Kidney capillary endothelial cell (primary cell): ENCODE measurements around the gene C22orf15.
A peak's percentile ranks its signal among the peaks of the same experiment; 100 is the strongest.
"Not testable (repeated sequence)": the region's sequence is repeated elsewhere in the genome, so short reads cannot be mapped to it uniquely, and the experiment has no call there.

Experiments
- DNase-seq: peaks from one replicate; pipeline ENCODE4 v3.0.0-alpha.2; 2018; ENCODE audit warnings: low spot score

The C22orf15 gene, protein sequence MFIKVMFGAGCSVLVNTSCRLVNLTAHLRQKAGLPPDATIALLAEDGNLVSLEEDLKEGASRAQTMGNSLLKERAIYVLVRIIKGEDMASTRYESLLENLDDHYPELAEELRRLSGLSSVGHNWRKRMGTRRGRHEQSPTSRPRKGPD

DNA sequence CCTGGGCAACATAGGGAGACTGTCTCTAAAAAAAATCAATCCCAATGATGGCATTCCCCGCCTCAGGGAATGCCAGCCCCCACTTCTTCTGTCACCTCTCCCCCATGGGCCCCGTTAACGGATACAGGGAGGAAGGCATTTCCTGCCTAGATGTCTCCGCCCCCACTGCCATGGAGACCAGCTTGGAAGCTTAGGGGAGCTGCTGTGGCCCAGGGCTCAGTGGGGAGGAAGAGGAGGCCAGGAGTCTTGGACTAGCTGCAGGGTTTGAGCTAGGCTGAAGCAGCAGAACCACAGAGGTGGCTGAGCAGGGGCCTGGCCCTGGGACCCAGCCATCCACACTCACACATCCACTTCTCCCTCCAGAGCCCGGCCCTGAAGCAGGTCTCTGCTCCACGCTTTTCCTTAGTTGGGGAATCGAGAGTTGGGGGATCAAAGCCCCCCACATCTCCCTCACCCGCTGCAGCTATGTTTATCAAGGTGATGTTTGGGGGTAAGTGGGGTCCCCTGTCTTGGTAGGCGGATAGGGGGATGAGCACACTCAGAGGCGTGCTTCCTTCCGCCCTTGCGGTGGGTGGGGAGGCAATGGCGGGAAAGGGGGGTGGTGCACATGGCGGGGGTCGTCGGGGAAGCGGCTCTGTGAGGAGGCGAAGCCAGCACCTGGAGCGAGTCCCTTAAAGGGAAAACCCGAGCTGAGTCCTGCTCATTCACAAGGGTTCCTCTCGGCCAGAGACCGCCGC lies at the start of gene C22orf15:
TSS of gene C22orf15 (plus strand) at position 149 of the 737 bp plus-strand sequence. CDS start at position 466, 317 bp downstream.
- no peak for DNase-seq

DNA sequence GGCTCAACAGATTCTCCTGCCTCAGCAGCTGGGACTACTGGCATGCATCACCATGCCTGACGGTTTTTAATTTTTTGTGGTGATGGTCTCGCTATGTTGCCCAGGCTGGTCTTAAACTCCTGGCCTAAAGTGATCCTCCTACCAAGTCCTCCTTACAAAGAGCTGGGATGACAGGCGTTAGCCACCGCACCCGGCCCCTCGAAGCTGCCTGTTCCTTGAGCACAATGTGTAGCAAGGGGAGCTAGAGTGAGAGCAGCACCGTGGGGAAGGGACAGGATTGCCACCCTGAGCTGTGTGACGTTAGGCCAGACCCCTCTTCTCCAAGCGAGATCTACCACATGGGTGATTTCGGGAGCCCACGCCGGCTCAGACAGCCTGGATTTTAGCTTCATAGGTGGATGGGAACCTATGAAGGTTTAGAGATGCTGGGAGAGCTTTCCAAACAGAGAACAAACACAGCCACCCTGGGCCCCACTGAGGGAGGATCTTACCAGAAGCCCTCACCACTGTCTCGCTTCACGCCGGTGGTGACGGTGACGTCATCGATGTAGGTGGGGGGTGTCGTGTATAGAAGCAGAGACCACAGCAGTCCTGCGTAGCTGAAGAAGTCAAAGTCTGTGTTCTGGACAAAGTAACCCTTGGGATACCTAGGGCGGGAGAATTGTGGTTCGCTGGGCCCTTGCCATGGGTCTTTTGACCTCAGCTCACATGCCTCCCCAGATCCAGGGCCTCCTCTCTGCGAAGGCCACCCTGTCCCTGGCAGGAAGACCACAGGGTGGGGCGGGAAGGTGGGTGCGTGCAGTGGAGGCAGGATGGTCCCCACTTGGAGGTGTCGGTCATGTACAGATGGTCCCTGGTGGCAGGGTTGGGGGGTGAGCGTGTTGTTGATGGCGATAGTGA lies 48.8 kb upstream of the C22orf15 start:
- DNase-seq = no peak

DNA sequence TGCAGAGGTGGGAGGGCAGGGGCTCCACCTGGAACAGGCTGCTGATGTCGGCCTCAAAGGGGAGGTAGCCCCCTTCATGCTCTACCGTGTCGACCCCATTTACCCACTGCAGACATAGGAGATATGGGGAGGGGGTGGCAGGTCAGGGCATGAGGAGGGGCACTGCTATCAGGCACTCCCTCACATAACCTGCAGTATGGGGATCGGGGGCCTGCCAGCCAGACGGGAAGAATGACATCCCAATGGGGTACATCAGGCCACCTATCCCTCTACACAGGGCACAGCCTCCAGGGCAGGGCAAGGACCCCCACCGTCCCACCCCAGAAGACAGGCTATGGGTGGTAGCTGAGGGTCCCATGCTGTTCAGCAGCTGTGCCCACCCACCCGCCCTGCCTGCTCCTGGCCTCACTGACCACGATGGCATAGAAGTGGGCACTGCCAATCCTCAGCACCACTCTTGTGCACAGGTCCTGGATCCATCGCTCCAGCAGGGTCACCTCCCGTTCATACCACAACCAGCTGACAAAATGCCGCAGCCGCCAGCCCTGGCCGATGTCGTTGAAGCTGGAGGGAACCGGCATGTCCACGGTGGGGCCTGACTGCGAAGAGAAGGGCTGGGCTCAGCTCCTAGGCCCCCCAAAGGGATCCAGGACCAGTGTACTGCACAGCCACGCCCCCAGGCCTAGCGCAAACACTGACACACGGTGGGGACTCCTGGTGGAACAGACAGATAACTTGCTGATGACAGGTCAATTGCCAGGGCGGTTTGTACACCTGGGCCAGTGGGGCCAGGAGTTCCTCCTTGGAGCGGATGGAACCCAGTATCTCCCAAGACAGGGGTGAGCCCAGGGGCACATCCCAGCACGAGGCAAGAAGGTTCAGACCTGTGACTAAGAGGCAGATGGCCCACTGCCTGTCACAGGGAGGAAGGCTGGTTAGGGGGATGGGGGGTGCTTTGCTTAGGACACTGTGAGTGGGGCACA lies 47.9 kb upstream of the C22orf15 start:
- no peak for DNase-seq

DNA sequence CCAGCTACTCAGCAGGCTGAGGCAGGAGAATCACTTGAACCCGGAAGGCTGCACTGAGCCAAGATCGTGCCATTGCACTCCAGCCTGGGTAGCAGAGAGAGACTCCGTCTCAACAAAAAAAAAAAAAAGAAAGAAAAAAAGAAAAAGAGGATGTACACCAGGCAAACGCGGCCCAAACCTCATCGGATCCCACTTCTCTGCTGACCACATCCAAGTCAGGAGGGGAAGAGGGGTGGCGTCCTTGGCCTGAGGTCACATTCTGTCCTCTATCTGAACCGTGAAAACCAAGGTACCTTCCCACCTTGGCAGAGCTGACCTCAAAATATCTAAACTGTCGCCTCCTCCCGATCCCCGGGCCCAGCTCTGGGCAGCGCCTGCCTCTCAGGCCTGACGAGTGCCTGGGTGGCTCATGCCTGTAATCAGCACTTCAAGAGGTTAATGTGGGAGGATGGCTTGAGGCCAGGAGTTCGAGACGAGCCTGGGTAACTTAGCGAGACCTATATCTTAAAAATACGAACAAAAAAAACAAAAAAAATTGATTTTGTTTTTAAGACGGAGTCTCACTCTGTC lies 46.9 kb upstream of the C22orf15 start:
- DNase-seq = no peak

DNA sequence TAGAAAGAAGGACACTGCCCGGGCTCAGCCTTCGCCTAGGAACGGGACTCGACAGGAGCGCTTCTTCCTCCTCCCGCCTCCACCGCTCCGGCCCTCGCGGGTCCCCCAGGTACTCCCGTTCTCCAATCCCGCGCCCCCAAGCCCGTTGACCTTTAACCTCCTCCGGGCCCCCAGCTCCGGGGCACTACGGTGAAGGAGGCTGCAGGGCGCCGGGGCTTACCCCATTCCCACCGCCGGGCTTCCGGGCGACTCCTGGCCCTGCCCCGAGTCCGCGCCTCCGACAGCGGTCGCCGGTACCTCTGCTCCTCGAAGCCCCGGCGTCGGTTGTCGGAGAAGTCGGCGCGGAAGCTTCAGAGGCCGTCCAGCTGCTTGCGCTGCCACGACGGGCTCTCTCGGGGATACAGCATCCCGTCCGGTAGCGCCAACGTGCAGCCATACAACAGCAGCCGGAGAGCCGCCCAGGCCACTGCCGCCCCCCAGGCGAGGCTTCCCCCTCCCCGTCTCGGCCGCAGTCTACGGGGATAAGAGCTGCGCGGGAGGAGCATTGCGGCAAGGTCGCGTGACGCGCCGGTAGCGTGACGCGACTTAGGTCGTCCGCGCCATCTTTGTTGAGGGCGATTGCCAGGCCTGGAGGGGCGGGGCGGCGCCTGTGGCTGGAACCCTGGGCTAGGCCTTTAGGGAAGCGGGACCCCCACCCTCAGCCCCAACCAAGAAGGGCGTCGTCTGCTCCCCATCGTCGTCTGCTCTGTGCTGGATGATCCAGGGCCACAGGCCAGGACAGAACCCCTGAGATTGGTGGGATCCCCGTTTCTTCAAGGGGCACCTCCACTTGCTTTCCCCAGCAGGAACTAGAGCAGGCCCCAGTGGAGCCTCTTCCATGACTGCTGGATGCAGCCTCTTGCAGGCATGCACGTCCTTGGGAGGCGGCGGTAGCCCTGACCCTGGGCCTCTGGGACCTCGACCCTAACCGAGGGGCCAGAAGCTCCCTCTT lies 45.7 kb upstream of the C22orf15 start:
- DNase-seq = peak; percentile 68

DNA sequence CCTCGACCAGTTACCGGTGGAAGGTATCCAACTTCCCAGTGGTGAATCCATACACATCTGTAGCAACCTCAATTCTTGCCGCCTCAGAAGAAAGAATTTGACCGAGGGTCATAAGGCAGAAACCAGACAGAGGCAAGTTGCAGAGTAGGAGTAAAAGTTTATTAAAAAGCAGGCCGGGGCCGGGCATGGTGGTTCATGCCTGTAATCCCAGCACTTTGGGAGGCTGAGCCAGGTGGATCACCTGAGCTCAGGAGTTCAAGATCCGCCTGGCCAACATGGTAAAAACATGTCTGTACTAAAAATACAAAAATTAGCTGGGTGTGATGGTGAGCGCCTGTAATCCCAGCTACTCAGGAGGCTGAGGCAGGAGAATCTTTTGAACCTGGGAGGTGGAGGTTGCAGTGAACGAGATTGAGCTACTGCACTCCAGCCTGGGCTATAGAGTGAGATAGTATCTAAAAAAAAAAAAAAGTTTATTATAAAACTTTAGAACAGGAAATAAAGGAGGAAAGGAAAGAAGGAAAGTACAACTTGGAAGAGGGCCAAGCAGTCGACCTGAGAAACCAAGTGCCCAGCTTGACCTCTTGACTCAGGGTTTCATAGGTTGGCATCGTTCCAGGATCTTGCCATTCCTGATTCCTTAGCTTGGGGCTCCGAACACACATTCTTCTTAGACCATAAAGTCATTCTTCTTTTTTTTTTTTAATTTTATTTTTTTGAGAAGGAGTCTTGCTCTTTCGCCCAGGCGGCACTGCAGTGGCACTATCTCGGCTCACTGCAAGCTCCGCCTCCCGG lies 44.2 kb upstream of the C22orf15 start:
- no peak for DNase-seq

DNA sequence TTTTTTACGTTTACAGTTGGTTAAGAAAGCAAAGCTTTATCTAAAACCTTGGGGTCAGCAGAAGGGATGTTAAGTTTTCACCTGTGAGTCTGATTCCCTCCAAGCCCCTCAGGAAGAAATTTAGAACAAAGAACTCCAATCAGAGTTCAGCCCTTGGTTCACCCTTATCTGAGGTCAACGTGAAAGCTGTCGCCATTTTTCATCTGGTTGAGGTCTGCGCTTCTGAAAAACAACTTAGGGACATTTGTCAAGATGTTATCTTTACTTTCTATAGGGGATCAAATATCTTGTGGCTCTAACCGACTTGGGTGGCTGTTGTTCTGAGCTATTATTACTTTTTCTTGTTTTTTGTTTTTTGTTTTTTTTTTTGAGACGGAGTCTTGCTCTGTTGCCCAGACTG lies 41.9 kb upstream of the C22orf15 start:
- DNase-seq = no peak

DNA sequence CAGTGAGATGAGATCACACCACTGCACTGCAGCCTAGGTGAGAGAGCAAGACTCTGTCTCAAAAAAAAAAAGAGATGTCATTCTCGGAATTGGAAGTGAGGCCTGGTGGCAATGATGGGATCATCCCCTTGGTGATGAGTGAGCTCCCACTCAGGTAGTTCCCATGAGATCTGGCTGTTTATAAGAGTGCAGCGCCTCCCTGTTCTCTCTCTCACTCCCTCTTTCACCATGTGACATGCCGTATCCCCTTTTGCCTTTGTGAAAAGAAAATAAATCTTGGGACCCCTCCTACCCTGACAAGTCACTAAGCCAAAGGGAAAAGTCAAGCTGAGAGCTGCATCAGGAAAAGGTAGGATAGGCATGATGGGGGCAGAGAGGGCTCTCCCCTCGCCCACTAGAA lies 40.6 kb upstream of the C22orf15 start:
- no peak for DNase-seq

DNA sequence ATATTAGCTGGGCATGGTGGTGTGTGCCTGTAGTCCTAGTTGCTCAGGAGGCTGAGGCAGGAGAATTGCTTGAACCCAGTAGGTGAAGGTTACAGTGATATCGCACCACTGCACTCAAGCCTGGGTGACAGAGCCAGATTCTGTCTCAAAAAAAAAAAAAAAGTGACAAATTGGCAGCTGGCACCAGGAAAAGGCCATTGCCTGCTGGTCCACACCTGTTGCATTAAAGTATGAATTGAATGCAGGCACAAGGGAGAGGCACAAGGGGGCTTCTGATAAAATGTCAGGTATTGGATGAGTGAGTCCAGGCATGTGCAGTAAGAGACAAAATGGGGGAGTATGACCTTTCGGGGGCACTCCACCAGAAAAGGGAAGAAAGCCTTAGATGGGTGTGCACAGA lies 40.1 kb upstream of the C22orf15 start:
- no peak for DNase-seq

DNA sequence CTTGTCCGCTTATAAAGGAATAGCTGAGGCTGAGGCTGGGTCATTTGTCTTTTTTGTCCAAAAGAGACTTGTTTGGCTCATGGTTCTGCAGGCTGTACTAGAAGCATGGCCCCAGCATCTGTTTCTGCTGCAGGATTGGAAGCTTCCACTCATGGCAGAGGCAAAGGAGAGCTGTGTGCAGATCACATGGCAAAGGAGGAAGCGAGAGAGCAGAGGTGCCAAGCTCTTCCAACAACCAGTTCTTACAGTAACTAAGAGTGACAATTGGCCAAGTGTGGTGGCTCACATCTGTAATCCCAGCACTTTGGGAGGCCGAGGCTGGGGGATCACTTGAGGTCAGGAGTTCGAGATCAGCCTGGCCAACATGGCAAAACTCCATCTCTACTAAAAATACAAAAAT lies 34.7 kb upstream of the C22orf15 start:
- not testable (repeated sequence) for DNase-seq

DNA sequence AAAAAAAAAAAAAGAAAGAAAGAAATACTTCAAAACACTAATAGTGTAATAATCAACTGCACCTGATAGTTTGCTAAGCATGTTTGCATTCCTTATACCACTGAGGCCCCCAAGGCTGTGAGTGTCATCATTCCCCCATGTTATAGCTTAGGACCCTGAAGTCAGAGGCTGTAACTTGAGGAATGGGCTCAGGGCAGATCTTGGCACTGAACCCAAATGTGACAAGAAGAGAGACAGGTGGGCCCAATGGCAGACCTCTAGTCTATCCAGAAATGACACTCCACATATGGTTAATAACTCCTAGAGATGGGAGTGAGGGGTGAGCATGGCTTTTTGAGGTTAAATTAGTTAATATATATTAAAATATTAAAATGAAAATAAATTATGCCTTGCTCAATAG lies 25.1 kb upstream of the C22orf15 start:
- DNase-seq = no peak

DNA sequence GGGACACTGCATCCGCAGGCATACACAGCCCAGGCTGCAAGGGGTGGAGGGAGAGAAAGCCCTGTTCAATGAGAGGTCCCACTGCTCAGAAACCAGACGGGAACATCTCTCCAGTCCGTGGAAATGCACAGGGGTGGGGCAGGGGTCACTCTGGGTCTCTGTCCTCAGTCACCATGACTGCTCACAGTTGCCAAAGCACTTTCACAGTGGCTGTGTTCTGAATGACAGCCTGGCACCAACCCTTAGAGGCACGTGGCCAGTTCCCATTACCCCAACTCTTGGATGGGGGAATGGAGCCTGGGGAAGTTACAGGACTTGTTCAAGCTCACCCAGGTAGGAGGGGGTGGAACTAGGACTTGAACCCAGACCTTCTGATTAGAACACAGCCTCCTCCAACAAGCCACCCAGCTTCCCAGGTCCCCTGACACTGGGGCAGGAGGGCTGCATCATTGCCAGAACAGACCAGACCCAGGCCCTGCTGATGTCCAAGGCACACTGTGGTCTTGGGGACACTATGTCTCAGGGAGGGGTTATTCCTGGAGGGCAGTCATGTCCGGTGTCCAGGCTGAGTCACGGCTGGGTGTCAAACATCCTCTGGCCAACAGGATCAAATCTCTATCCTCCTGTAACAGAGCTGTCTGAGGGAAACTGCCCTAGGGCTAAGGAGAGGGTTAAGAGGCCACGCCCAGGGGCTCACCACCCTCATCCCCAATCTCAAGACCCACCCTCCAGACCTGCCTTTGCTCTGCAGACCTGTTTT lies 20.1 kb upstream of the C22orf15 start:
- DNase-seq = no peak

DNA sequence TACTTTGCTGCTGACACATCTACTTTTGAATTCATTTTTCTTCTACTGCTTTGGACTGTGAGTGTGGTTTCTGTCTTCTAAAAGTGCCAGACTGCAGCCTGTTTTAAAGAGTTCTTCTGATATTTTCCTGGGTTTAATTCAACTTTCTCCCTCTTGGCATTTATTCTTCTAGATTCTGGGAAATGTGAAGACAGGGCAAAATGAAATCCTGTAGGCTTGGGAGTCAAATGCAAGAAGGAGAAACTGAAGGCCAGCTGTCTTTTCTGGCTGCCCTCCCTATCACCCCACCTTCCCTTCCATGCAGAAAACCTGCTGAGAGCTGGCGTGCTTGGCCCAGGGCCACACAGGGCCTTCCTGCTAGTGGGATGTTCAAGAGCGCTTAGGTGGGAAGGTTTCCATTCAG lies 19.5 kb upstream of the C22orf15 start:
- no peak for DNase-seq

DNA sequence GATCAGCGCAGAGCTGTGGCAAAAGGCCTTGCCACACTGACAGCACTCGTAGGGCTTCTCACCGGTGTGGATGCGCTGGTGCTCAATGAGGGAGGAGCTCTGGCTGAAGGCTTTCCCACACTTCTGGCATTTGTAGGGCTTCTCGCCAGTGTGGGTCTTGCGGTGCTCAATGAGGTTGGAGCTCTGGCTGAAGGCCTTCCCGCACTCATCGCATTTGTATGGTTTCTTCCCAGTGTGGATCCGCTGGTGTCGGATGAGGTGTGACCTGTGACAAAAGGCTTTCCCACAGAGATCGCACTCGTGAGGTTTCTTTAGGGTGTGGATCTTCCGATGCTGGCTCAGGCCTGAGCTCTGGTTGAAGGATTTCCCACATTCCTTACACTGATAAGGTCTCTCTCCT lies 18.8 kb upstream of the C22orf15 start:
- DNase-seq = no peak

DNA sequence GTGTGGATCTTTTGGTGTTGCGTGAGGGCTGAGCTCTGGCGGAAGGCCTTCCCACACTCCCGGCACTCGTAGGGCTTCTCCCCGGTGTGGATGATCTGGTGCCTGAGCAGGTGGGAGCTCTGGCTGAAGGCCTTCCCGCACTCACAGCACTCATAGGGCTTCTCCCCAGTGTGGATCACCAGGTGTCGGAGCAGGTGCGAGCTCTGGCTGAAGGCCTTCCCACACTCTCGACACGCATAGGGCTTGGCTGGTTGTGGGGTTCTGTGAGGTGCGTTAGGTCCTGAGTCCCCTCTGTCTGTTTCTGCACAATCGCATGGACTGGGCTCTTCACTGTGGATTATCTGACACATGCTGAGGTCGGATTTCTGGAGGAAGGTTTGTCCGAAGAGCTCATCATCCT lies 18.3 kb upstream of the C22orf15 start:
- no peak for DNase-seq

DNA sequence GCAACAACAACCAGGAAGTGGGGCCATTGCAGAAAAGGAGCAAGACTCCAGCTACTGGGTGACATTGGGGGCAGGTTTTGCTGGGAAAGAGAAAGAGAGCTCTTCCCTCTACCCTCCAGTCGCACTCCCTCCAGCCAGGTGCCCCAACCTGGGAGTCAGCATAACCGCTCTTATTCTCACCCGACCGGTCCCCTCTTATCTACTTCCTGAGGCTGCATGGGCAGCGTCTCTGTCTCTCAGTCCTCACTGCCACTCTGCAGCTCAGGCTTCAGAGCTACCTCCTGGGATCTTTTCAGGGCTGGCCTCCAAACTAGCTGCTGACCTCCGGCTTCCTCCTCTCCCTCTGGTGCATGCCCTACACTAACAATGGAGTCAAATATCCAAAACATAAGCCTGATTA lies 17.0 kb upstream of the C22orf15 start:
- no peak for DNase-seq

DNA sequence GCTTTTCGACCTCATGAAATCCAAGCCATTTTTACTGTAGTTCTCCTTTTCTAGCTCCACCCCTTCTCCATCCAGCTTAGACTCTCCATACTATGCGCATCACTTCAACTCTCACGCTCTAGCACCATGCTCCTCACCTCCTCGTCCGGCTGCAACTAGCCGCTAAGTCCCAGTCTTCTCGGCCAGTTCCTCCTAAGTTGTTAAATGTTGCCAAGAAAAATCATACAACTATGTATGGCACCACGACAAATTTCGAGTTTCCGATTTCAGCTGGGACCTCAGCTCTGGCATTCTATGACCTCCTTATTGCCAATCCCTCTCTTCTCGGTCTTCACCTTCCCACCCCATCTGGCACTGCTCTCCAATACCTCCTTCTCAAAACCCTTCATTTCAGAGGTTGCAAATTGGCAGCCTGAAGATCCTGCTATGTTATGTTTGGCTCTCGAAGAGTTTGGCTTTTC lies 12.9 kb upstream of the C22orf15 start:
- DNase-seq = no peak

DNA sequence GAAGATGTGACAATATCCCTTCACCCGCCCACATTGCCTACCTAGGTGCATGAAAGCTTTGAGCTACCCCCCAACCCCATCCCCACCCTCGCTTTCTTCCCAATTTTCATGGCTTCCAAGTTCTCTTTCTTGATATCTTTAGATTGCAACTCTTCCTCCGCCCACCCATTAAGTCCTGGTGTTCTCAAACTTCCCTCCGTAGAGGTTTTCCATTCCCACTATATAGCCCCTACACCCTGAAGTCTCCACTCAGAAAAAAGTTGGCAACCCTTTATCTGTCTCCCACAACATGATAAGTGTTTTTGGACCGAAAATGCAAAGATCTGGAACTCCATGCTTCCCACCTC lies 12.4 kb upstream of the C22orf15 start:
- DNase-seq = no peak
